ENCODE data around the gene C1QB.

Gene C1QB

DNA sequence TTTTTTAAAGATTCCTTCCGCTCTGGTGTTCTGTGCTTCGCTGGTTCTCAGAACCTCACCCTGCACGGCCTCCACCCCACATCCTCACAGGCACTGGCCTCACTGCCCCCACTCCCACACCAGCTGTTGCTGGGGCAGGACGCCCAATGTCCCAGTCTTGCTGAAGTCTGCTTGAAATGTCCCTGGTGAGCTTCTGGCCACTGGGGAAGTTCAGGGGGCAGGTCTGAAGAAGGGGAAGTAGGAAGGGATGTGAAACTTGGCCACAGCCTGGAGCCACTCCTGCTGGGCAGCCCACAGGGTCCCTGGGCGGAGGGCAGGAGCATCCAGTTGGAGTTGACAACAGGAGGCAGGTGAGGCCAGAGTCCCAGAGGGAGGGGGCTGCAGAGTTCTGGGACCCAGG lies 16.7 kb upstream of the C1QB start, which contains the start of gene C1QA:
Gene C1QA (plus strand): TSS at position 276 of the 400 bp plus-strand sequence. CDS start 989 bp downstream, outside the sequence.
- no peak for FAIRE-seq

DNA sequence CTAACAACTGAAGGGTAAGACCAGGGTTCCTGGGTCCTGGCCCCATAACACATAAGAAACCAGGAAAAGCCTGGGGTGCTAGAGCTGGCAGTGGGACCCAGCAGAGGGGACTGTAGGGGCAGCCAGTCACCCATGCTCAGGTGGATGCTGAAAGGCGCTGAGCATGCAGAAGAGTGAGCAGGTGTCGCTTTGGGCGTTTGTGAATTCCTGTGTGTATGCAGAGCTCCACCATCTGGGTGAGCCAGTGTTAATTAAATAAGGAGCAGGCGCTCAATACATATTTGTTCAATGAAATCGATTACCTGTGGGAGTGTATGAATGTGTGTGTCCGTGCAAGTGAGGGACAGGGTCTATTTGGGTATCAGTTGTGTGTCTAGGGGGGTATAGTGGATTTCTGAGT lies 16.1 kb upstream of the C1QB start:
- no peak for FAIRE-seq

DNA sequence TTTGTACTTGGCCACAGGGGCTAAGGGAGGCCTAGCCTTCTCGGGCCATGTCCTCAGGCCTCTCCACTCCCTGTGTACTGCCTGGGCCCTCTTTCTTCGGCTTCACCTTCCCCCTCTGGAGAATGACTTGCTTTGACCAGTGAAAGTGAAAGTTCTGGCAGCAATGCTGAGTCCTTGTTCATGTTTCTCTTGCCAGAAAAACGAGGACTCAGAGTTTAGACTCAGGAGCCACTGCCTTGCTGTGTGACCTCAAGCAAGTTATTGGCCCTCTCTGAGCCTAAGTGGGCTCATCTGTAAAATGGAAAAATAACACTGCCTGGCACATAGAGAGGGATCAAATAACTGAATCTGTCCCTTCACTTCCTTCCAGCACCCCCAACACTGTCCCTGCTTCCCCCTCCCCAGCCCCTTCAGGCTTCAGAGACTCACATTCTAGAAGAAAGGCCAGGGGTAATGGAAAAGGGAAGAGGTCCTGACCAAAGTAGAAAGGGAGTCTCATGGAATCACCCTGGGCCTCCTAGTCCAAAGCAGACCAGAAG lies 15.1 kb upstream of the C1QB start:
- no peak for FAIRE-seq

DNA sequence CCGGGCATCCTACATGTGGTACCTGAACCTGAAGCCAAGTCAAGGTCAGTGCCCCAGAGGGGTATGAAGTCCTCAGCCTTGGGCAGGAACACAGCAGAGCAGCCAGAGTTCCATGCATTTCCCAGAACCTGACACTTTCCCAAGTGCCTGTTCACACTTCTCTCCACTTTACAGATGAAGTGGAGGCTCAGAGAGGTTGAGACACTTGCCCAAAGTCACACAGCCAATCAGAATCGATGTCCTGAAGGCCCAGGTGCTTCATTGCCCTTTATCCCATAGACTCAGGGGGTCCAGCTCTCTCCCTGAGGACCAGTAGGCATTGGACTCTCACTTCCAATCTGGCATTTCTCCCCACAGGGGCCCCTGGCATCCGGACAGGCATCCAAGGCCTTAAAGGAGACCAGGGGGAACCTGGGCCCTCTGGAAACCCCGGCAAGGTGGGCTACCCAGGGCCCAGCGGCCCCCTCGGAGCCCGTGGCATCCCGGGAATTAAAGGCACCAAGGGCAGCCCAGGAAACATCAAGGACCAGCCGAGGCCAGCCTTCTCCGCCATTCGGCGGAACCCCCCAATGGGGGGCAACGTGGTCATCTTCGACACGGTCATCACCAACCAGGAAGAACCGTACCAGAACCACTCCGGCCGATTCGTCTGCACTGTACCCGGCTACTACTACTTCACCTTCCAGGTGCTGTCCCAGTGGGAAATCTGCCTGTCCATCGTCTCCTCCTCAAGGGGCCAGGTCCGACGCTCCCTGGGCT lies 14.4 kb upstream of the C1QB start:
- FAIRE-seq, result no peak

DNA sequence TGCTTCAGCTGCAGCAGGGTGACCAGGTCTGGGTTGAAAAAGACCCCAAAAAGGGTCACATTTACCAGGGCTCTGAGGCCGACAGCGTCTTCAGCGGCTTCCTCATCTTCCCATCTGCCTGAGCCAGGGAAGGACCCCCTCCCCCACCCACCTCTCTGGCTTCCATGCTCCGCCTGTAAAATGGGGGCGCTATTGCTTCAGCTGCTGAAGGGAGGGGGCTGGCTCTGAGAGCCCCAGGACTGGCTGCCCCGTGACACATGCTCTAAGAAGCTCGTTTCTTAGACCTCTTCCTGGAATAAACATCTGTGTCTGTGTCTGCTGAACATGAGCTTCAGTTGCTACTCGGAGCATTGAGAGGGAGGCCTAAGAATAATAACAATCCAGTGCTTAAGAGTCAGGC lies 13.8 kb upstream of the C1QB start:
- FAIRE-seq, result no peak

DNA sequence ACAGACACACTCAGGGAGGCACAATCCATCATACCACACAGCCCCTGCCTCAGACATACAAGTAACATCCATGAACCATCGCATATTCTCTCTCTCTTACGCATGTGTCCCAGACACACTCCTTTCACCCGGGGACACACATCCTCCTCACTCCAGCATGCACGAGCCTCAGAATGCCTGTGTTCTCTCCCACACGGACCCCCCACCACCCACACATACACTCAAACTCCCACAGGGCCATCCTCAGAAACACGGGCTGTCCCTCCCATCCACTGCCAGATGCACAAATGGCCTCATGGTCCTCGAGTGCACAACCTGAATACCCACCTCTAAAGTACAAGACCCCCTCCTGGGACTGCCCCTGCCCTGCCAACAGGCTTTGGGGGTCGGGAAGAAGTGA lies 11.8 kb upstream of the C1QB start:
- FAIRE-seq, result no peak

DNA sequence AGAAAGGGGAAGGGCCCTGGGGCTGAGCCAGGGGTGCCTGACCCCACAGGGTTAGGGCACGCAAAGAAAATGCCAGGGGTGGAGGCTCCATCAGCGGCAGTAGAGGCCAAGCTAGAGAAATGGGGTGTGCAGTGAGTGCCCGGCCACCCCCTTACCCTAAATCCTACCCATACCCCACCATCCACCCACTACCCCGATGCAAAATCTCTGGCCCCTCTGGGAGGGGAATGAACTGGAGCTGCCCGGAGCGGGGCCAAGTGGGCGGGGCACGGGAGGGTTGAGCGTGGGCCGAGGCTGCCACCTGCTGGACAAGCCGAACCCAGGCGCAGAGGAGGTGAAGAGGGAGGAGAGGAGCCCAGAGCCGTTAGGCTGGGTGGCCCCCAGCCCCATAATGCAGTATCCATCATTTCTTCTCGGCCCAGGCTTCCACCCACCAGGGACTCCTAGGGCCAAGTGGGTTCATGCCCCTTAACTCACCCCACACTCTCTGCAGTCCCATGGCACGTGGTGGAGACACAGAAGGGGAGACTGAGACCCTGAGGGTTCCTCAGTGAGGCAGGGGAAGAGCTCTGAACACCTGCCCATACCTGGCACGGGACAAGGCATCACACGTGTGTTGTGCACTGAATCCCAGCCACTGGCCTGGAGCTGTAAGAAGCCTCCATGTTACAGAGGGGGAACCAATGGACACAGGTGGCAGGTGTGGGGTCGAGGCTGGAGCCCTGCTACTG lies 11.0 kb upstream of the C1QB start:
- no peak for FAIRE-seq

DNA sequence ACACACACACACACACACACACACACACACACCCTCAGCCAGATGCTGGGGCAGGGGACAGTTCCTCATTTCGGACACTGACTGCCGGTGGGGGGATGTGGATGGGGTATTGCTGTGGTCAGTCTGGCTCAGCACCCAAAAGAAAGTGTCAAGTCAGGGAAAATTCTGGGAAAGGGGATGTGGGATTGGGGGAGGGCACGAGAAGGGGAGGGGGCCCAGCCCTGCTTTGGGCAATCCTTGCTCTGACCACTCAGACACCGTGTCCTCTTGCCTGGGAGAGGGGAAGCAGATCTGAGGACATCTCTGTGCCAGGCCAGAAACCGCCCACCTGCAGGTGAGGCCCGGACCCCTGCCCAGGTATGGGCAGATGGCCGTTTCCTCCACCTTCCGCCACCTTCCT lies 9.7 kb upstream of the C1QB start, which contains the start of gene C1QC:
Gene C1QC (plus strand): TSS at position 253 of the 400 bp plus-strand sequence. CDS start 391 bp downstream, outside the sequence.
- FAIRE-seq, result no peak

DNA sequence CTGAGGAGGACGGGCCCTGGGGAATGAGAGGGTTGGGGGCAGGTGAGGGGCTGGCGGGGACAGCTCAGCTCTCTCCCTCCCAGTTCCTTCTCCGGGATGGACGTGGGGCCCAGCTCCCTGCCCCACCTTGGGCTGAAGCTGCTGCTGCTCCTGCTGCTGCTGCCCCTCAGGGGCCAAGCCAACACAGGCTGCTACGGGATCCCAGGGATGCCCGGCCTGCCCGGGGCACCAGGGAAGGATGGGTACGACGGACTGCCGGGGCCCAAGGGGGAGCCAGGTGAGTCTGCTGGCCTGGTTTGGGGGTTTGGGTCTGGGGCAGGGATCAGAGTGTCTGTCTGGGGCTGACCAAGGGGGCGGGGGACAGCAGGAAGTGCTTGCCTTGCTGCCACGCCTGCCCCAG lies 9.1 kb upstream of the C1QB start:
- no peak for FAIRE-seq

DNA sequence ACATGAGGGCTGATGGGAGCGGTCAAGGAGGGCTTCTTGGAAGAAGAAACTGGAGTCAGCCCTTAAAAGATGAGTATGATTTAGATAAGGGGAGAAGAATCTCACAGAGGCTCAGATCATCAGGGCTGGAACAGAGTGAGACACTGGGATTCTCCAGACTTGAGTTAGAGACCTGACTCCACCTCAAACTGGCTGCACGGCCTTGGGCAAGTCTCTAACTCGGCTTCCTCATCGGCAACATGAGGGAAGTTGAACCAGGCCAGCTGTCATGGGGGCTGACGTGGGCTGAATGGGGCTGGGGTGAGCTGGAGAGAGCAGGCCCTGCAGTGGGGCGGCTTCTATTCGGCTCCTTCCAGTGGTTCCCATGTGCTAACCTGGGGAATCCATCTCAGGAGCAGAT lies 7.1 kb upstream of the C1QB start:
- FAIRE-seq, result no peak

DNA sequence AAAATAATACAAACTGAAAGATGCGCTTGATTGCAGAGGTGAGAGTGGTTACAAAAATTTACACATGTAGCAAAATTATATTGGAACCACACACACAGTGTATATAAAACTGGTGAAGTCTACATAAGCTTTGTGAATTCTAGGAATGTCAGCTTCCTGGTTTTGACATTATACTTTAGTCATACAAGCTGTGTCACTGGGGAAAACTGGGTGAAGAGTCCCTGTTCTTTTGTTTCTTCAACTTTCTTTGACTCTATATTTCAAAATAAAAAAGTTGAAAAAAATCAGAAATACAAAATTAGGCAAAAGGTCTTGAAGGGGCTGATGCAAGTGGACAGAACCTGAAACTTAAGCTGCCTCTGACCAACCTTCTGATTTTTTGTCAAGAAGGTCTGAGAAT lies 6.7 kb upstream of the C1QB start:
- no peak for FAIRE-seq

DNA sequence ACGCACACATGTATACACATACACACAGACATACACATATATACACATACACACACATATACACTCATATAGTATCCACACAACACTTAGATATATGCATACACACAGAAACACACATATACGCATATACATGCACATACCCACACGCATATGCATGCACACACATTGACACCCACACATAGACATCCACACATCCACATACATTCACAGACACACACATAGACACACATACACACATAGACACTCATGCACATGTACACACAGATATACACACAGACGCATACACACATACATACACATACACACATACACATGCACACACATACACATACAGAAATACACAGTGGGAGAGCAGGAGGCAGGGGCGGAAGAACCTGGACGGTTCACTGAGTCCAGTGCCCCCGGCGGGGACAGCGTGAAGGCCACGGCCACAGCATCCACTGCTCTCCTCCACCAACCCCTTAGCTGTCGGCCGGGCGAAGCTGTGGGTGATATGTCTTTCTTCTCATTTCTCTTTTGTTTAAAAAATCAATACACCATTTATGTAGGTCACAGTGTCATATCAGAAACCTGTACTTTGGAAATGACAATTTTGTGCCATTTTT lies 2.8 kb upstream of the C1QB start:
- FAIRE-seq, result no peak

DNA sequence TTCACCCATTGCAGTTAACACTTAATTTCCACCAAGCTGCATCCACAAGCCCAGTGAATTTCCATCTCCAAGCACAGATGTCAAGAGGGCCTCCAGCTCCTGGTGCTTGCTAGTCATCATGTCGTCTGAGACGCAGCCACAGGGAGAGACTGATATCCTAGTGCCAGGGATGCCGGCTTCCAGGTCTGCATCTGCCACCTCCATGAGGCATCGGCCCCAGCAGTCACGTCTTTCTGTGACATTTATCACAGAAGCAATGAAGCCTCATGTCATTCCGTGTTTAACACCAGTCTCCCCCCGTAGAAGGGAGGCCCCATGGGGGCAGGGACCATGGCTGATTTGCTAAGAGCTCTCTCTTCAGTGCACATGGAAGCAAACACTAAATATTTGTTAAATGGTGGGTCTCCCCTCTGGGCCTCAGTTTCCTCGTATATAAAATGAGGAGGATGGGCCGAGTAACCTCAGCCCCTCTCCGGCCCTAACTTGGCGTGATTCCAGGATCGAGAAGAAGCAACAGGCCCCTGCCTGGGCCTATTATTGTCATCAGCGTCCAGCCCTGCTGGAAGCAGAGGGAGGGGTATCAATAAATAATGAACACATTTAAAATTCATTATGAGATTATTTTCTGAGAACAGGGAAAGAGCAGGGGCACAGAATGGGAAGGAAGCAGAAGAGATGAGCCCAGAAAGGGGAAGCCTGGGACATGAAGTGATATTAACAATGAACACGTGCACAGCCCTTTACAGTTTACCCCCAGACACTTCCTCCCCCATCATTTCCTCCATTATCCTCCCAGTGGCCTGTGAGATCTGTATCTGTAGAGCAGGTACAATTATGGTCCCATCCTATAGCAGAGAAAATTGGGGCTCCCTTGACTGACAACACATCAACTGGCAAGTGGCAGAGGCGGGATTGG lies 837 bp upstream of the C1QB start:
- no peak for FAIRE-seq

DNA sequence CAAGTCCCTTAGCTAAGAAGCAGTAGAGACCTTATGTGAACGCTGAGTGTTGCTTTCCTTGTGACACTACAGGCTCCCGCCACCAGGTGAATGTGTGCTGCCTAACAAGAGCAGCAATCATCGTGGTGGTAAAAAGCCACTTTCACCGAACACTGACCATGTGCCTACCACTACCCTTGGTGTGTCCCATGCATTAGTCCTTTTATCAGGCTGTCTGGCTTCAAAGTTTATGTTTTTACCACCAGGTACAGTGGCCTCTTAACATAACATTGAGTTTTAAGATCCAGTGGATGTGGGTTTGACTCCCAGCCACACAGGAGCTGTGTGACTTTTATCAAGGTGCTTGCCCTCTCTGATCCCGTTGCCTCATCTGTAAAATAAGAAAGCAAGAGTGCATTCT lies 1.7 kb downstream of the C1QB start:
- FAIRE-seq, result no peak

DNA sequence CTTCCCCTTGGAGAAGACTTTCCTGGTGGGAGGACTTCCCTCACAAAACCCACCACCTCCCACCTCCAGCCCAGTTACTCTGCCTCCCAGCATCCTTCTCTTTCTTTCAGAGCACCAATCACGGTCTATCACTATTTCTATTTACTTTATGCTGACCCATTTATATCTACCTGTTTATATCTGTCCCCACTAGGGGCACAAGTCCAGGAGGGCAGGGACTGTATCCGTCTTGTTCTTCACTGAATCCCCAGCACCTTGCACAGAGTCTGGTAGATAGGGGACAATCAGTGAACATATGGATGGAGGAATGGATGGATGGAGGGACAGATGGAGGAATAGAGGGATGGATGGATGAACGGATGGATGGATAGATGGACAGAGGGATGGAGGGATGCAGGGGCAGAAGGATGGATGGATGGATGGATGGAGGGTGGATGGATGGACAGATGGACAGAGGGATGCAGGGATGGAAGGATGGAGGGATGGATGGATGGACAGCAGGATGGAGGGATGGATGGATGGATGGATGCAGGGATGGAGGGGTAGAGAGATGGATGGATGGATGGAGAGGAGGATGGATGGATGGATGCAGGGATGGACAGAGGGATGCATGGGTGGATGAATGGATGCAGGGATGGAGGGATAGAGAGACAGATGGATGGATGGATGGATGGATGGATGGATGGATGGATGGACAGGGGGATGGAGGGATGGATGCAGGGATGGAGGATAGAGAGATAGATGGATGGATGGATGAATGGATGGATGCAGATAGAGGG lies 5.5 kb downstream of the C1QB start:
- FAIRE-seq, result no peak

DNA sequence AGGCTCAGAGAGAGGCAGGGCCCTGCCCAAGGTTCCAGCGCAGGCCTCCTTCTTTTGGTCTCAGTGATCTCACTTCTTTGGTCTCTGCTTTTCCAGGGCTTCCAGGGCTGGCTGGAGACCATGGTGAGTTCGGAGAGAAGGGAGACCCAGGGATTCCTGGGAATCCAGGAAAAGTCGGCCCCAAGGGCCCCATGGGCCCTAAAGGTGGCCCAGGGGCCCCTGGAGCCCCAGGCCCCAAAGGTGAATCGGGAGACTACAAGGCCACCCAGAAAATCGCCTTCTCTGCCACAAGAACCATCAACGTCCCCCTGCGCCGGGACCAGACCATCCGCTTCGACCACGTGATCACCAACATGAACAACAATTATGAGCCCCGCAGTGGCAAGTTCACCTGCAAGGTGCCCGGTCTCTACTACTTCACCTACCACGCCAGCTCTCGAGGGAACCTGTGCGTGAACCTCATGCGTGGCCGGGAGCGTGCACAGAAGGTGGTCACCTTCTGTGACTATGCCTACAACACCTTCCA lies 7.7 kb downstream of the C1QB start:
- no peak for FAIRE-seq

DNA sequence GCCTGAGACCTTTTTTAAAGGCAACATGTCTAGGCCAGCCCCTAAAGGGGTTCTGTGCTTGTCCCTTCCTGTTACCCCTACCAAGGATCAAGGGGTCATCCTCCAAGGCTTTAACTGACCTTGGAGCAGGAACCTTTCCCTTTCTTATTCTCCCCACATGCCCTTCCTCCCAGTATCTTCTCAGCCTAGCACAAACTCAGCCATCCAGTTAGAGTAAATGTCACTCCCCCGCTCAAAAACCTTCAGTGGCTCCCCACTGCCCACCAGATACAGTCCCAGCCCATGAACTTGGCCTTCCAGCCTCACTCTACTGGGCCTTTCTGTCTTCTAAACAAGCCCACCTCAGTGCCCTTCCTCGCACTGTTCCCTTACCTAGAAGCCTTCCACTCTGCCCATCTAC lies 8.8 kb downstream of the C1QB start:
- FAIRE-seq, result no peak

DNA sequence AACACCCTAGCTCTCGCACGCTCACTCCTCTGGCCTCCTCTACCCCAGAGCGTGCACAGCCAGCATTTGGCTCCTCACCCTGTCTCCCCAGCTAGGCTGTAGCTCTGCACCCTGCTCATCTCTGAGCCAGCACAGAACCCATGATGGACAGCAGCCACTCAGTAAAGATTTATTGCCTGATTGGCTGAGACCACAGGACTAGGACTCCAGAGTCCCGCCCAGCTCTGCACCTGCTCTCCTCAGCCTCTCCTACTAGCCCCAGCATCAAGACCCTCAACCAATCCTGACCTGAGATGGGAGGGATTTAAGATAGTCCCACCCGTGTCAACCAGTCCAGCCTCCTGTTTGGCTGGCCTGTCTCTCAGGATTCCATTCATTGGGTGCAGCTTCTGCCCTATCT lies 9.3 kb downstream of the C1QB start:
- FAIRE-seq, result no peak

DNA sequence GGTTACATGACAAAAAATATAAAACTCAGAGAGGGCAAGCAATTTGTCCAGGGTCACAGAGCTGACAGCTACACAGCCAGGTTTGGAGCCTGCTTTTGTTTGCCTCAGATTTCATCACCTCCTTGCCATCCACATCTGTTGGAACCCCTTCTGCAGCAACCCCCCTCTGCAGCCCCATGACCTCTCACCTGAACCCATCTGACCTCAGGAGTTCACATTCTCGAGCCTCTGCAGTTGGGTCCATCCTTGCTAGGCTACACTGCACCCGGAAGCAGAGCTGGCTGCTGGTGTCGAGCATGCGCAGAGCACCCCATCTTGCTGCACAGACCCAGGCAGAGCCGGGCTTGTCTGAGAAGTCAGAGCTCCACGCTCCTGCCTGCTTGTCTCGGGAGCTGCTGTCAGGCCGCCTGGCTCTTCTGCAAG lies 10.0 kb downstream of the C1QB start:
- FAIRE-seq, result no peak

DNA sequence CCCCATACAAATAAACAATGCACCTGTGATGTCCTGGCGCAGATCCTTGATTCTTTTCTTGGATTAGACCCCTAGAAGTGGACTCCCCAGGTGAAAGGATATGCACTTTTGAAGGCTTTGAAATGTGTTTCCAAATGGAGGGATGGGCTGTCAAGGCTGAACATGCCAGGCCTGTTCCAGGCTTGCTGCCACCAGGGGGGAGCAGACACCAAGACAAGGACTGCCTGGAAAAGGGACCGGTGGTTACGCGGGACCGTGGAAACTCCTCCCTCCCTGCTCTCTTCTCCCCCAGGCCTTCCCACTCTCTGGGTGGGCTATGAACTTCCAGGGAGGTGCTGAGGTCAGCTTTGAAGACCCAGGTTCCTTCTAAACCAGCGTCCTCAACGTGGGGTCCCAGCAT lies 12.7 kb downstream of the C1QB start:
- FAIRE-seq, result no peak

DNA sequence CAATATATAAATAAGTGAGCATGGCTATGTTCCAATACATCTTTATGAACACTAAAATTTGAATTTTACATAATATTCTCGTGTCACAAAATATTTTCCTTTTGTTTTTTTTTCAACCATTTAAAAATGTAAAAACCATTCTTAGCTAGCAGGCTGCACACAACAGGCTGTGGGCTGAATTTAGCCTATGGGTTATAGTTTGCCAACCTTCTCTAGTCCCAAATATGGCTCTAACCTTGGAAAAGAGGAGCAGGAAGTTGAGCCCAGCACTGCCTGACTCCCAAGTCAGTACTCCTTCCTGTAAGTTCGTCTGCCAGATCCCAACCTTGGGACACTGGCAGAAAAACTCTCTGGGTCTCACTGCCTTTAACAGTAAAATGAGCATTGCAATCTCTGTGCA lies 13.4 kb downstream of the C1QB start:
- no peak for FAIRE-seq
